Fibroblast of the conjunctiva (primary cell): ENCODE measurements around the gene FLRT1.

ENCODE experiments used
- DNase-seq: peaks from one replicate; pipeline ENCODE4 v3.0.0-alpha.2; 2010; ENCODE audit warnings: low read depth

The FLRT1 gene

DNA sequence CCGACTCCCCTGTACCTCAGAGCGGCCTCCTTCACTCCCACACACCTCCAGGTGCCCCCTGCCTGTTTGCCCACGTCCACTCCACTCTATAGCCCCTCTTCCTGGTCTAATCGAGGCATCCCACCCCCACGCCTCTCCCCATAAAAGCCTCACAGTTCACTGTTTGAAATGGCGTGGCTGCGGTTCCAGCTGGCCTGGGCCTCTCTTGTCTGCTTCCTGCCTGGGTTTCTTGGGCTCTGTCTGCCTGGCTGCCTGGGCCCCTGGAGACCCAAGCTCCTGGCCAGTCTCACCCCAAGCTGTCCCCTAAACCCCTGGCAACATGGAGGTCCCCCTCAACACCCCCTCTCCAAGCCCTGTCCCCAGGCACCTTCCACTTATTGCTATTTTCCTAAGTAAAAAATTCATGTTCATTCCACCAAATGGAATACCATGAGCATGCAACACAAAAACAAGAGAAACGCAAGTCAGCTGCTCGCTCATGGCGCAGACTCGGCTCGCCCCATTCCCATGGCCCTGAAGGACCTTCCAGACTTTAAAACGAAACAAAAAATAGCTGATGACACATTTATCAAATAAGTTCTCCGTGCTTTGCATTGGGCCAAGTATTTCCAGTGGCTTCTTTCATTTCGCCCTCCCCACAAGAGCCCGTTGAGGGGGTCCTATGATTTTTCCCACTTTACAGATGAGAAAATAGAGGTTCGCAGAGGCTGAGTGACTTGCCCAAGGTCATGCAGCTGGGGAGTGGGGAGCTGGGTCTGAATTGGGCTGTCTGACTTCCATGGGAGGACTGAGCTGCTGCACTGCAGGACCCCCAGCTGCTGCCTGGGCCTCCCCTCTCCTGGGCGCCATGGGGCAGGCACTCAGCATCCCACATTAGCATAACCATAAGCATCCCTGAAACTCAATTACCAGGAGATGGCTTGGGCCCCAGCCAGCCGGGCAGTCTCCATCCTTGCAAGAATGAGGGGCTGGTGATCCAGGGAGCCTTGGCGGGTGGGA, 11.7 kb upstream of the FLRT1 start:
- DNase-seq: no peak

GRCh38 chr11:64025205-64025604, 10.5 kb upstream of the FLRT1 start:
- DNase-seq: no peak

- no peak for DNase-seq
Measured at GRCh38 chr11:64026575-64027205, 9.0 kb upstream of the FLRT1 start.

- DNase-seq: no peak
Measured at GRCh38 chr11:64027651-64028397, 7.9 kb upstream of the FLRT1 start.

- DNase-seq: no peak
Measured at GRCh38 chr11:64028398-64029115, 7.2 kb upstream of the FLRT1 start.

DNA sequence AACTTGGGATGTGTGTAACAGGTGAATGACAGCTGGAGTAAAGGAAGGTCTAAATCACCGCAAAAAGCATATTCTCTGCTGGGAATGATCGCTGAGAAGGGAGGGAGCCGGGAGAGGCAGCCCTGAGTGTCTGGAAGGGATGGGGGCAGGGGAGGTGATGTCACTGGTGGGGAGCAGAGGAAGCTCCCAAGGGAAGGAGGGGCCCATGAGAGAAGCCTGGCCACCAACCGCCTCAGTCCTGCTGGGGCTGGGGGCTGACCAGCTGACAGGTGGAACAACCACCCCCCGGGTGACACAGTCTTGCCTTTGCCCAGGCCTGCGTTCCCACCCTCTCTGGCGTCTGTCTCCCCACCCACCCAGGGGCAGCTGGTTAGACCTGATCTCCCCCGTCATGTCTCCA, 6.0 kb upstream of the FLRT1 start:
- no peak for DNase-seq

- no peak for DNase-seq
Measured at GRCh38 chr11:64031001-64031400, 4.7 kb upstream of the FLRT1 start.

GRCh38 chr11:64032050-64032449, 3.7 kb upstream of the FLRT1 start:
- DNase-seq: no peak

- no peak for DNase-seq
Measured at GRCh38 chr11:64034411-64034811, 1.3 kb upstream of the FLRT1 start.

GRCh38 chr11:64035081-64035524, 628 bp upstream of the FLRT1 start:
- no peak for DNase-seq

GRCh38 chr11:64036087-64037026, 626 bp downstream of the FLRT1 start:
- no peak for DNase-seq

- no peak for DNase-seq
Measured at GRCh38 chr11:64037027-64037634, 1.4 kb downstream of the FLRT1 start.

DNA sequence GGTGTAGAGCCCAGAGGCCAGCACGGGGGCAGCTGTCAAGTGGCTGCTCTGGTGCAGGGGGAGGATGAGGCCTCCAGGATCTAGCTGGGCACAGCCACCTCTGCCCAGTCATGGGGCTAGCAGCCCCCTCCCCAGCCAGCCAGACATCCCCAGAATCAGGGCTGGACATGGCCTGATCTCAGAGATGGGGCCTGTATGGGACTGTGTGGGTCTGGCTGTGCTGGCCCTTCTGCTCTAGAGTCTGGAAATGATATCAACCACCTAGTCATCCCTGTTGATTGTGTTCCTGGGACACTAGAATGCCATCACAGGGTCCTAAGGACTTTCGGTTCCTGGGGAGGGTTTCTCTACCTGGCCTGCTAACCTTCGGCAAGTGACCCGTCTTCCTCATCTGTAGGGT, 2.8 kb downstream of the FLRT1 start:
- DNase-seq: no peak

DNA sequence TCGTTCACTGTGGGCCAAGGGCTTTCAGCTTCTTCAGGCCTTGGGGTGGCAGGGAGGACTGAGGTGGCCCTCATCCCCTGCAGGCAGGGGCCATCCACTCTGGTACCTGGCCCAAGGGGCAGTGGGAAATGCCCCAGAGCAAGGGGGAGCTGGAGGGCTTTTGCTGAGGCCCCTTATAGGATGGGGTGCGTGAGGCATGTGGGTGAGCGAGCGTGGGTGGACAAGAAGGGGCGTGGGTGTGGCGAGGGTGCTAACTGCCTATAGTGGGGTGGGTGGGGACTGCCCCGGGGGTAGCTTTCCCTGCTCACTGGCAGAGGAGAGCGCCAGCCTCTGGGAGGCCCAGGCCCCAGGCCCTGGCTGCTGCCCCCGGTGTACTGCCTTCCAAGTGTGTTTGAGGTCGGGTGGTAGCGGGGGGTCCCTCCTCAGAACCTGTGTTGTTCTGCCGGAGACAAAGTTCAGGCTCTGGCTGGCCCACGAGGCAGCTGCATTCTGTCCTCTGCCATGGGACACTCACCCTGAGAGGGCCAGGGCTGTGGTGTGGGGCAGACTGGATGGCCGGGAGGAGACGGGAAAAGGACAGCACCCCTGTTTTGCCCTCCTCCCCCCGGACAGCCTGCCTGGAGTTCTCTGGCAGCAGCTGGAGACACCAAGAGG, 3.4 kb downstream of the FLRT1 start:
- DNase-seq: no peak

GRCh38 chr11:64040684-64041322, 5.1 kb downstream of the FLRT1 start:
- no peak for DNase-seq

DNA sequence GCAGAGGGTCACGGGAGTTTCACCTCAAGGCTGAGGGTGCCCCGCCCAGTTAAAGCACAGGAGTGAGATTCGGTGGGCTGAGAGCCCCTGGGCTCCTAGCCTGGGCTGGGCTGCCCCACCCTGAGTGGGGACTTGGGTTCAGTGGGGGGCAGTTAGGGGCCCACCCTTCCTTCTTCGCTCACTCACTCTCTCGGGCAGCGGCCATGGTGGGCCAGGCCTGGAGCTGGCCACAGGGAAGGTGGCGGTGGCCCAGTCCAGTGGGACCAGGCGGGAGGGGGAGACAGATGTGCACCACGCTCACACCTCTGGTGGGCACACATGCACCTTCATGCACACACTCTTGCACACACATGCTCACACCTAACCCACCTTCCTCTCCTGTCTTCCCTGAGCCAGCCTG, 6.1 kb downstream of the FLRT1 start:
- no peak for DNase-seq

DNA sequence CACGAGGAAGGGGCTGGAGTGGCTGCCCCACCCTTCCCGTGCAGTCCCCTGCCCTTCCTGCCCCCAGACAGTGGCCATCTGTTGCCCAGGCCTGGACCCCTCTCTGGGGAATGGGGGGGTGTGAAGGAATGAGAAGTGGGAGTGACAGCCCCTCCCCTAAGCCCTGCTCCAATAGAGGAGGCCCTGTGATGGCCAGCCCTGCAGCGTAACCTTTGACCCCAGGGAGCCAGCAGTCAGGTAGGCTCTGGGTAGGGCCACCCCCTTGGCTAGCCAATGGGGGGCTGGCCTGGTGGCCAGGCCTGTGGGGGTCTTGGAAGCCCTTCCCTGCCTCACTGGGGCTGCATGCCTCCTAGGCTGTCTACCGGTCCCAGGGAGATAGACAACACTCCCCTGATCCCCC, 6.6 kb downstream of the FLRT1 start:
- DNase-seq: no peak

DNA sequence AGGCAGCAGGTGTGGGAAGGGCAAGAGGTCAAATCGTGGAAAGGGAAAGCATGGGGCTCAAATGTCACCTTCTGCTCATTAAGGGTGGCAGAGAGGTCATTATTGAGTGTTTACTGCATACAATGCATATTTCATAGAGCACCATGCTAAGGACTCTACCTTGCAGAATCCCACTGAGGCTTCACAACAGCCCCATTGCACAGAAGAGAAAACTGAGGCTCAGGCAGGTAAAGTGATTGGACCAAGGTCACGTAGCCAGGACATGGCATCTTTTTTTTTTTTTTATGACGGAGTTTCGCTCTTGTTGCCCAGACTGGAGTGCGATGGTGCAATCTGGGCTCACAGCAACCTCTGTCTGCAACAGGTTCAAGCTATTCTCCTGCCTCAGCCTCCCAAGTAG, 7.8 kb downstream of the FLRT1 start:
- no peak for DNase-seq

- DNase-seq: no peak
Measured at GRCh38 chr11:64044730-64045393, 9.1 kb downstream of the FLRT1 start.
